Measurements from ENCODE around the gene TM2D1.
"Not testable (repeated sequence)": the region's sequence is repeated elsewhere in the genome, so short reads cannot be mapped to it uniquely, and the experiment has no call there.

The TM2D1 gene

DNA sequence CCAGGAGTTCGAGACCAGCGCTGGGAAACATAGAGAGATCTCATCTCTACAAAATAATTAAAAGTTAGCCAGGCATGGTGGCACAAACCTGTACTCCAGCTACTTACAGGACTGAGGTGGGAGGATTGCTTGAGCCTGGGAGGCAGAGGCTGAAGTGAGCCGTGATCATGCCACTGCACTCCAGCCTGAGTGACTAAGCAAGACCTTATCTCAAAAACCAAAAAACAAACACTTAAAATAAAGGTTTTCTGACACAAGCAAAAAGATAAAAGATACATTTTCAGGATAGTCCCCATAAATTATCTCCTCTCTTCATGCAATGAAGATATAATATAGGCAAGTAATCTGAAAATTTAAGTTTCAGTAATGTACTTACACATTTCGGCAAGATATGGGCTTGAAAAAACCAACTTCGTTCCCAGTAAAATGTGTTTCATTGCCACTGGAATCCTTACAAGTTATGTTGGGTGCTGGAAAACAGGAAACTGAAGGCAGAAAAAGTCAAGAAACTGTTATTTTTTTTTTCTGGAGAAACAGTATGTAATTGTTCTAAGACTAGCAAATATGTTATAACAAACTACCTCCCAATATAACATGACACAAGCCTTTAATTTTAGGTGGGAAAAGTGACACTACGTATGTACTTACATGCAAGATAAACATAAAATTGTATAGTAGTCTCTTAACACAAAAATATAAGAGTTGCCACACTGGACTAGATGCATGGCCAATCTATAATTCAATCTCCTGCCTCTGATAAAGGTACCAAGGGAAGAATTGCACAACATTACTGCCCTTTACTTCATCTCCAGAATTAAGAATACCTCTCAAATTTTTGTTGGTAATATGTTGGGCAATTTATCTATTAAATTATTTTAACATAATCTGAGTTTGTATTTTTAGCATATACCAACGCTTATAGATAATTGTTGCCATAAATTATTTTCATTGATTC lies 15.7 kb downstream of the TM2D1 start:
- TF ChIP-seq, protein P1, sequence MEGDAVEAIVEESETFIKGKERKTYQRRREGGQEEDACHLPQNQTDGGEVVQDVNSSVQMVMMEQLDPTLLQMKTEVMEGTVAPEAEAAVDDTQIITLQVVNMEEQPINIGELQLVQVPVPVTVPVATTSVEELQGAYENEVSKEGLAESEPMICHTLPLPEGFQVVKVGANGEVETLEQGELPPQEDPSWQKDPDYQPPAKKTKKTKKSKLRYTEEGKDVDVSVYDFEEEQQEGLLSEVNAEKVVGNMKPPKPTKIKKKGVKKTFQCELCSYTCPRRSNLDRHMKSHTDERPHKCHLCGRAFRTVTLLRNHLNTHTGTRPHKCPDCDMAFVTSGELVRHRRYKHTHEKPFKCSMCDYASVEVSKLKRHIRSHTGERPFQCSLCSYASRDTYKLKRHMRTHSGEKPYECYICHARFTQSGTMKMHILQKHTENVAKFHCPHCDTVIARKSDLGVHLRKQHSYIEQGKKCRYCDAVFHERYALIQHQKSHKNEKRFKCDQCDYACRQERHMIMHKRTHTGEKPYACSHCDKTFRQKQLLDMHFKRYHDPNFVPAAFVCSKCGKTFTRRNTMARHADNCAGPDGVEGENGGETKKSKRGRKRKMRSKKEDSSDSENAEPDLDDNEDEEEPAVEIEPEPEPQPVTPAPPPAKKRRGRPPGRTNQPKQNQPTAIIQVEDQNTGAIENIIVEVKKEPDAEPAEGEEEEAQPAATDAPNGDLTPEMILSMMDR (conservative IDR thresholded peaks at IDR 0.05), result no peak
- no peak for TF ChIP-seq ZFX (IDR thresholded peaks at IDR 0.05)
- no peak overlapping the region for H3K27ac ChIP-seq

DNA sequence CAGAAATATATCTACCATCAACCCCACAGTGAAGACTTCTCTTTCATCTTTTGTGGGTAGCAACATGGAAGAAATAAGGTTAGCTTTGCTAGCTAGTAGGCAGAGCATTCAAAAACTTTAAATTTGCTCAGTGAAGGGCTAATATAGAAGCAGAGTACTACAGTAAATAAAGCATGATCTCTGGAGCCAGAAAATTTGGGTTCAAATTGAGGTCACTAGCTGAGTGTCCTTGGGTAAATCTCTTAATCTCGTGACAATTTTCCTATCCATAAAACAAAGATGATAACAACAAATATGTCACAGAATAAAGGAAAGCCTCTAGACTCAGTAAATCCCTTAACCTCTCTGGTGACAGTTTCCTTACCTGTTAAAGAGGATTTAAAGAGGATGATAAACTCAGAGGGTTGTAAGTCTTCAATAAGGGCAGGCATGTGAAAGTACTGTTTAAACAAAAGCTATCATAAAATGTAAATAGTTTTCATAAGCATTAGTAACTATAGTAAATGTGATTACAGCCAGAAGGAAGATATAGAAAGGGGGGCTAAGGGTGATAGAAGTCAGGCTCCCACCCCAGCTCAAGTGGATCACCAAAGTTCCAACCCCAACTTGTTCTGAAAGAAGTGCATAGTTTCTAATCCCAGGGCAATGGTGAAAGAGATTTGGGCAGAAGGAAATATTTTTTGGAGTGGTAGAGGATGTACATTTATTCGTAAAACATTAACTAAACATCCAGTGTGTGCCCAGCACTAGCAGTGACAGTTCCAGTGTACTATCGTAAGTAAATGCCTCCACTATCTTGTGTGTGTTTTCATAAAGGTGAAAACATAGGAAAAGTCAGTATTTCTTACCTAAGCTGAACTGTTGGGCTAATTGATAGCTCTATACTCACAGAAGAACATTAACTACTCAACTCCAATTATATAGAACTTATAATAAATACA lies 24.8 kb downstream of the TM2D1 start:
- TF ChIP-seq, protein P1 (conservative IDR thresholded peaks at IDR 0.05), result no peak
- TF ChIP-seq ZFX (IDR thresholded peaks at IDR 0.05), result no peak
- no peak overlapping the region for H3K27ac ChIP-seq

DNA sequence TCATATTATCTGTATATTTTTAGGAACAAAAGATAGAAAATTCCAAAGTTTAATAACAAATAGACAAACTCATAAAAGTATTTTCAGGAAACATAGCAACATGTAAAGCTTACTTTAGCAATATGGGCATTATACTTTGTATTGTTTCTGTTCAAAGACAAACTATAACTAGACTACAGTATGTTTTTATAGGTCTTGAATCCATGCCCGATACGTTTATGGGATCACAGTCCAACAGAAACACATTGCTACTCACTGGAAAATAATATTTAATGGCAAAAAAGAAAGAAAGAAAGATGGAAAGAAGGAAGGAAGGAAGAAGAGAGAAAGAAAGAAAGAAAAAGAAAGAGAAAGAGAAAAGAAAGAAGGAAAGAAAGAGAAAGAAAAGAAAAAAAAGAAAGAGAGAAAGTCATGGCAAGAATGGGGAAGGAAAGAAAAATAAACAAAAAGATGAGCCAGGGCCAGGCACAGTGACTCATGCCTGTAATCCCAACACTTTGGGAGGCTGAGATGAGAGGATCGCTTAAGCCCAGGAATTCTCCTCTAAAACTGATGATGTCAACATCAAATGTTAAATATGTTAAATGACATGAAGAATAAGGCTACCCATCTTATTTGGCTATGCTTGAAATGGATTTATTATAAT lies 32.7 kb downstream of the TM2D1 start:
- H3K27ac ChIP-seq, result no peak overlapping the region
- TF ChIP-seq, protein P1 (conservative IDR thresholded peaks at IDR 0.05), result no peak
- TF ChIP-seq ZFX (IDR thresholded peaks at IDR 0.05), result no peak

DNA sequence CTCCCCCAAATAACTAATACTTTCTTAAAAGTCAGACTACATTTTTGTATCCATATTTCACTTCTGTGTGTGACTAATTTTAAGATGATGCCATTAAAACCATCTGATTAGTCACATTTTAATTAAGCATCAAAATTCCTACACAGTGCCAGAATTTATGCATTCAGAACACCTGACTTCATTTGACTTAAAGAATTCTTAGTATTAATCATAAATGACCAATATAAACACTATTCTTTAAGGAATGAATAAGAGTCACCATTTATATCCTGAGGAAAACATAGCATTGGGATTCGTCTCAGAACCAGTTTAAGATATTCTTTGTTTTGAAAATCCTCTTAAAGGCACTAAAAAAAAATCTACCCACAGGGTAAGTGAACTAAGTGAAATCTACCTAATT lies 37.0 kb downstream of the TM2D1 start:
- TF ChIP-seq, protein P1 (conservative IDR thresholded peaks at IDR 0.05), result no peak
- no peak for TF ChIP-seq ZFX (IDR thresholded peaks at IDR 0.05)
- H3K27ac ChIP-seq, result no peak overlapping the region

DNA sequence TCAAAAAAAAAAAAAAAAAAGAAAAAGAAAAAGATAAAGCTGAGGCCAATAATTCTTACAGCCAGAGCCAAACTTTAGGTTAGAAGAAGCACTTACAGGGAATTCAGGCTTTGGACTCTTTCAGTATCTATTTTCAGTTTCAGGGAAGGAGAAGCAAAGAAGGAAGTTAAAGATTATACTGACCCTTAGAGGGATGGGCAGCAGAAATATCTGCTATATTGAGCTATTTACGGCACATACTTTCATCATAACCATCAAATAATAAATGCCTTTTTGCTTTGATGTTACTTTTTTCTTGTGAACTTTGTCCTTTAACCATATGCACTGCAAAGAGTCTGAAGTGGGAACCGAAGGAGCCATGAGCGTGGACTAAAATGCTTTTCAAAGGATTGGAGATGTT lies 42.0 kb downstream of the TM2D1 start:
- TF ChIP-seq, protein P1 (conservative IDR thresholded peaks at IDR 0.05), result no peak
- TF ChIP-seq ZFX (IDR thresholded peaks at IDR 0.05), result no peak
- H3K27ac ChIP-seq, result no peak overlapping the region

DNA sequence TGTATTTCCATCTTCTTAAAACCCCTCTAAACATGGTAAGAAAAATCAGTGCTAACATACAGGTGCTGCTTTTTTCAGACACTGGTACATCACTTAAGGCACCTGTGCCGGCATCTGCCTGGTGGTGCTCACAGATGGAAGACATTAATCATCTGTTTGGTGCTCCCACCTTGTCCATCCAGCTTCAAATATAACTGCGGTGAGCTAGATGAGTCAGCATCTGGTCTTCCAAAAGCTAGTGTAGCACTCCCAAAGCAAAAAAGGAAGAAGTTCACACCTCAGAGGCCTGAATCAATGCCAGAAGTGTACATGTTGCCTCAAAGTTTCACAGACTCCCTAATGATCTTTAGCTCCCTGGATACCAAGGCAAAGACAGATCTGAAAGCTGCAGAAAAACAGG lies 44.4 kb downstream of the TM2D1 start:
- no peak for TF ChIP-seq ZFX (IDR thresholded peaks at IDR 0.05)
- TF ChIP-seq, protein P1 (conservative IDR thresholded peaks at IDR 0.05), result no peak
- no peak overlapping the region for H3K27ac ChIP-seq

DNA sequence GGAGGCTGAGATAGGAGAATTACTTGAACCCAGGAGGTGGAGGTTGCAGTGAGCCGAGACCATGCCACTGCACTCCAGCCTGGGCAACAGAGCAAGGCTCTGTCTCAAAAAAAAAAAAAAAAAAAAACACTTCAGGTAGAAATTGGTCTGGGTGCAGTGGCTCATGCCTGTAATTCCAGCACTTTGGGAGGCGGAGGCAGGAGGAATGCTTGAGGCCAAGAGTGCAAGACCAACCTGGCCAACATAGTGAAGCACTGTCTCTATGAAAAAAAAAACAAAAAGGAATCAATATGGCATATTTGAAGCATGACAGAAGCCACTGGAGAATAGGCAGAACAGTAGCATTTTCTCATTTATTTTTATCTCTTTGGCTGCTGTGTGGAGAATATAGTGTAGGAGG lies 48.1 kb downstream of the TM2D1 start:
- H3K27ac ChIP-seq, result not testable (repeated sequence)
